SH-SY5Y (cell line): ENCODE data around the gene WAPL.

ENCODE experiments used
- GATA2 ChIP-seq: IDR thresholded peaks from 2 replicates; pipeline ENCODE4 v1.6.1; 2011; ENCODE audit warnings: mild to moderate bottlenecking, low read depth, low read length
- GATA3 ChIP-seq: IDR thresholded peaks from 2 replicates; pipeline ENCODE4 v1.6.1; 2011; ENCODE audit warnings: low read depth, mild to moderate bottlenecking, low read length, moderate library complexity

WAPL gene

GRCh38 chr10:86391986-86392722 is 129.4 kb downstream of the WAPL start:
- TF ChIP-seq GATA2, result no peak
- TF ChIP-seq GATA3, result no peak

- TF ChIP-seq GATA2 (no peak), GATA3 (no peak)
Measured at GRCh38 chr10:86391236-86391840, 130.3 kb downstream of the WAPL start.

GRCh38 chr10:86390337-86391120 is 131.1 kb downstream of the WAPL start:
- TF ChIP-seq GATA3 (no peak), GATA2 (no peak)

- no peak for TF ChIP-seq GATA3
- TF ChIP-seq GATA2, result no peak
Measured at GRCh38 chr10:86389441-86390193, 132.0 kb downstream of the WAPL start.

GRCh38 chr10:86388119-86388704 is 133.4 kb downstream of the WAPL start:
- TF ChIP-seq GATA2 (no peak), GATA3 (no peak)

- TF ChIP-seq GATA2, result no peak
- no peak for TF ChIP-seq GATA3
Measured at GRCh38 chr10:86387178-86387794, 134.3 kb downstream of the WAPL start.

- no peak for TF ChIP-seq GATA3
- no peak for TF ChIP-seq GATA2
Measured at GRCh38 chr10:86385806-86386205, 135.8 kb downstream of the WAPL start.
